H9 (cell line): ENCODE data around the gene KIAA0753. TPM values are rescaled to one million over a fixed set of nuclear protein-coding genes. Genes with fewer than 3 reads are reported as not detected.

Source experiments
- DNase-seq: peaks from one replicate; pipeline ENCODE4 v3.0.0-alpha.2; 2017
- H2AFZ ChIP-seq: one replicate; pipeline ENCODE4 v1.6.1; 2013; ENCODE audit warnings: mild to moderate bottlenecking, low read length, control low read depth, moderate library complexity
- H2AK5ac ChIP-seq: 2 replicates; pipeline ENCODE4 v1.6.1; 2013; ENCODE audit warnings: low read length, control low read depth, mixed read lengths; ENCODE audit not compliant: insufficient read length
- H2BK120ac ChIP-seq: one replicate; pipeline ENCODE4 v1.6.1; 2013; ENCODE audit warnings: low read depth, mild to moderate bottlenecking, low read length, control low read depth, inconsistent platforms; ENCODE audit not compliant: poor library complexity, severe bottlenecking
- H2BK12ac ChIP-seq: 2 replicates; pipeline ENCODE4 v1.6.1; 2013; ENCODE audit warnings: low read length, control low read depth, mixed read lengths, low read depth; ENCODE audit not compliant: insufficient read length
- H2BK15ac ChIP-seq: 2 replicates; pipeline ENCODE4 v1.6.1; 2013; ENCODE audit warnings: low read depth, low read length, control low read depth
- H2BK20ac ChIP-seq: one replicate; pipeline ENCODE4 v1.6.1; 2013; ENCODE audit warnings: low read depth, mild to moderate bottlenecking, low read length, control low read depth, inconsistent platforms; ENCODE audit not compliant: poor library complexity, severe bottlenecking
- H2BK5ac ChIP-seq: 2 replicates; pipeline ENCODE4 v1.6.1; 2013; ENCODE audit warnings: low read length, control low read depth, mixed read lengths; ENCODE audit not compliant: insufficient read length
- H3K14ac ChIP-seq: 2 replicates; pipeline ENCODE4 v1.6.1; 2013; ENCODE audit warnings: low read length, control low read depth; ENCODE audit not compliant: insufficient read depth
- H3K18ac ChIP-seq: 2 replicates; pipeline ENCODE4 v1.6.1; 2013; ENCODE audit warnings: low read depth, mild to moderate bottlenecking, mixed read lengths, low read length, control low read depth; ENCODE audit not compliant: insufficient read length
- H3K23ac ChIP-seq: 2 replicates; pipeline ENCODE4 v1.6.1; 2013; ENCODE audit warnings: low read length, control low read depth, mixed read lengths, low read depth; ENCODE audit not compliant: insufficient read length
- H3K23me2 ChIP-seq: 2 replicates; pipeline ENCODE4 v1.6.1; 2013; ENCODE audit warnings: low read depth, mild to moderate bottlenecking, mixed read lengths, low read length, control low read depth; ENCODE audit not compliant: insufficient read length, poor library complexity, severe bottlenecking
- H3K27ac ChIP-seq: 2 replicates; pipeline ENCODE4 v1.5.1; 2013; ENCODE audit warnings: low read length, control low read depth, mixed read lengths, low read depth; ENCODE audit not compliant: insufficient read length
- H3K27me3 ChIP-seq: 2 replicates; pipeline ENCODE4 v1.6.1; 2013; ENCODE audit warnings: low read length, control low read depth, inconsistent platforms; ENCODE audit not compliant: insufficient read depth
- H3K4ac ChIP-seq: 2 replicates; pipeline ENCODE4 v1.6.1; 2013; ENCODE audit warnings: low read depth, mild to moderate bottlenecking, control low read depth, inconsistent platforms, low read length, moderate library complexity
- H3K4me1 ChIP-seq: 2 replicates; pipeline ENCODE4 v1.6.1; 2013; ENCODE audit warnings: low read length, control low read depth, inconsistent platforms; ENCODE audit not compliant: insufficient read depth
- H3K4me2 ChIP-seq: 2 replicates; pipeline ENCODE4 v1.6.1; 2013; ENCODE audit warnings: low read length, control low read depth, mixed read lengths; ENCODE audit not compliant: insufficient read length, insufficient read depth
- H3K56ac ChIP-seq: 2 replicates; pipeline ENCODE4 v1.6.1; 2013; ENCODE audit warnings: low read depth, mild to moderate bottlenecking, mixed read lengths, low read length, control low read depth; ENCODE audit not compliant: insufficient read length
- H3K79me1 ChIP-seq: 2 replicates; pipeline ENCODE4 v1.6.1; 2013; ENCODE audit warnings: low read depth, mild to moderate bottlenecking, moderate library complexity, low read length, control low read depth, inconsistent platforms; ENCODE audit not compliant: insufficient read depth, poor library complexity, severe bottlenecking
- H3K79me2 ChIP-seq: 2 replicates; pipeline ENCODE4 v1.6.1; 2013; ENCODE audit warnings: low read length, control low read depth, inconsistent platforms; ENCODE audit not compliant: insufficient read depth
- H3K9ac ChIP-seq: 2 replicates; pipeline ENCODE4 v1.6.1; 2013; ENCODE audit warnings: low read length, control low read depth, mixed read lengths; ENCODE audit not compliant: insufficient read length; ENCODE audit errors: extremely low read depth
- H3K9me3 ChIP-seq: one replicate; pipeline ENCODE4 v1.6.1; 2013; ENCODE audit warnings: low read depth, low read length, inconsistent platforms; ENCODE audit not compliant: control insufficient read depth
- H3T11ph ChIP-seq: one replicate; pipeline ENCODE4 v1.6.1; 2013; ENCODE audit warnings: mild to moderate bottlenecking, low read length, control low read depth, inconsistent platforms
- H4K20me1 ChIP-seq: one replicate; pipeline ENCODE4 v1.6.1; 2013; ENCODE audit not compliant: control insufficient read depth, insufficient read length, insufficient read depth
- H4K5ac ChIP-seq: 2 replicates; pipeline ENCODE4 v1.6.1; 2013; ENCODE audit warnings: low read depth, mild to moderate bottlenecking, mixed read lengths, low read length, control low read depth; ENCODE audit not compliant: insufficient read length
- H4K8ac ChIP-seq: replicated peaks from 2 replicates; pipeline ENCODE4 v1.6.1; 2013; ENCODE audit warnings: low read length, control low read depth, mixed read lengths, low read depth; ENCODE audit not compliant: insufficient read length
- H4K91ac ChIP-seq: 2 replicates; pipeline ENCODE4 v1.6.1; 2013; ENCODE audit warnings: low read depth, mild to moderate bottlenecking, moderate library complexity, mixed read lengths, low read length, control low read depth; ENCODE audit not compliant: insufficient read length
- H3K27ac Mint-ChIP-seq, 3 experiments: 2 replicates in 2 of 3; 3 replicates in 1 of 3; pipeline ENCODE4 v1.8.0; 2020 to 2021; ENCODE audit warnings: mixed read lengths in 3 of 3, mild to moderate bottlenecking in 1 of 3, moderate library complexity in 1 of 3
- H3K27me3 Mint-ChIP-seq: 2 replicates; pipeline ENCODE4 v1.8.0; 2021; ENCODE audit warnings: low read depth, mild to moderate bottlenecking, moderate library complexity, mixed read lengths
- H3K36me3 Mint-ChIP-seq, 3 experiments: 2 replicates in 2 of 3; 3 replicates in 1 of 3; pipeline ENCODE4 v1.8.0; 2020 to 2021; ENCODE audit warnings: low read depth in 3 of 3, mixed read lengths in 3 of 3; ENCODE audit not compliant: insufficient read depth in 1 of 3
- H3K4me1 Mint-ChIP-seq, 2 experiments: 2 replicates each; pipeline ENCODE4 v1.8.0; 2020; ENCODE audit warnings: mixed read lengths in 2 of 2
- H3K4me3 Mint-ChIP-seq, 2 experiments: 2 replicates in 1 of 2; 3 replicates in 1 of 2; pipeline ENCODE4 v1.8.0; 2020 to 2021; ENCODE audit warnings: mild to moderate bottlenecking in 2 of 2, mixed read lengths in 2 of 2, moderate library complexity in 1 of 2
- H3K9me3 Mint-ChIP-seq, 2 experiments: 2 replicates in 1 of 2; 3 replicates in 1 of 2; pipeline ENCODE4 v1.8.0; 2020; ENCODE audit warnings: mild to moderate bottlenecking in 2 of 2, mixed read lengths in 2 of 2, moderate library complexity in 1 of 2
- WGBS: extraction: QIAGEN DNeasy Blood & Tissue Kit; methylation state at CpG from one replicate; pipeline ENCODE4 v1.1.7; 2013; ENCODE audit warnings: missing lambda C conversion rate, low lambda C conversion rate, mixed read lengths; ENCODE audit not compliant: insufficient read length; ENCODE audit errors: extremely low coverage; 5-methylcytosine and 5-hydroxymethylcytosine counted together
- total RNA-seq: library from RNA; stranded (reverse); gene quantifications from 2 replicates; pipeline ENCODE4 v1.2.1, GENCODE V29; 2021
- TF ChIP-seq, protein P1 (sequence below): fragments of 200-600 bp; sonication (generic); conservative IDR thresholded peaks from 3 replicates; pipeline ENCODE4 v1.8.0; 2021; ENCODE audit warnings: antibody characterized with exemption, mild to moderate bottlenecking

Gene KIAA0753
- total RNA-seq, 1 experiment from 2014 or later: 37.2 TPM

GRCh38 chr17:6636105-6636504, 4.4 kb downstream of the KIAA0753 start:
- Histone ChIP-seq H3T11ph (no peak overlapping the region), H2BK20ac (no peak overlapping the region), H2BK15ac (no peak overlapping the region), H3K4me1 (no peaks in the 10 kb centered on the region), H4K8ac (no peak overlapping the region), H2AK5ac (no peak overlapping the region), H3K9me3 (no peaks in the 10 kb centered on the region), H2AFZ (no peak overlapping the region), H3K9ac (no peak overlapping the region), H3K4me2 (no peak overlapping the region), H4K91ac (no peak overlapping the region), H4K20me1 (no peaks in the 10 kb centered on the region), H2BK5ac (no peak overlapping the region), H3K79me1 (no peaks in the 10 kb centered on the region), H3K23me2 (peaks cover 12% of the 10 kb centered on the region), H3K56ac (no peak overlapping the region), H3K27me3 (no peaks in the 10 kb centered on the region), H2BK12ac (no peak overlapping the region), H4K5ac (no peak overlapping the region), H3K79me2 (no peaks in the 10 kb centered on the region), H3K23ac (no peak overlapping the region), H3K18ac (no peak overlapping the region), H3K27ac (no peak overlapping the region), H3K14ac (no peak overlapping the region), H3K4ac (no peak overlapping the region), H2BK120ac (no peak overlapping the region)
- peaks cover 24 to 35% (median 33%) of the 10 kb centered on the region in 3 experiments for H3K36me3 Mint-ChIP-seq
- no peak for DNase-seq
- WGBS: no CpG with 5 or more reads among the region's 2 CpGs
- TF ChIP-seq, protein P1, sequence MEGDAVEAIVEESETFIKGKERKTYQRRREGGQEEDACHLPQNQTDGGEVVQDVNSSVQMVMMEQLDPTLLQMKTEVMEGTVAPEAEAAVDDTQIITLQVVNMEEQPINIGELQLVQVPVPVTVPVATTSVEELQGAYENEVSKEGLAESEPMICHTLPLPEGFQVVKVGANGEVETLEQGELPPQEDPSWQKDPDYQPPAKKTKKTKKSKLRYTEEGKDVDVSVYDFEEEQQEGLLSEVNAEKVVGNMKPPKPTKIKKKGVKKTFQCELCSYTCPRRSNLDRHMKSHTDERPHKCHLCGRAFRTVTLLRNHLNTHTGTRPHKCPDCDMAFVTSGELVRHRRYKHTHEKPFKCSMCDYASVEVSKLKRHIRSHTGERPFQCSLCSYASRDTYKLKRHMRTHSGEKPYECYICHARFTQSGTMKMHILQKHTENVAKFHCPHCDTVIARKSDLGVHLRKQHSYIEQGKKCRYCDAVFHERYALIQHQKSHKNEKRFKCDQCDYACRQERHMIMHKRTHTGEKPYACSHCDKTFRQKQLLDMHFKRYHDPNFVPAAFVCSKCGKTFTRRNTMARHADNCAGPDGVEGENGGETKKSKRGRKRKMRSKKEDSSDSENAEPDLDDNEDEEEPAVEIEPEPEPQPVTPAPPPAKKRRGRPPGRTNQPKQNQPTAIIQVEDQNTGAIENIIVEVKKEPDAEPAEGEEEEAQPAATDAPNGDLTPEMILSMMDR: no peak
- peak overlapping the region in 1 of 3 experiments; percentile 73; a peak in 1 of 7 replicates for H3K27ac Mint-ChIP-seq
- H3K4me3 Mint-ChIP-seq: 0 out of 5 replicates have a peak overlapping the region, but pooled peaks of 1 of the 2 experiments have one; percentile 4
- peaks cover 9 to 13% of the 10 kb centered on the region in 2 experiments for H3K4me1 Mint-ChIP-seq
- no peaks in the 10 kb centered on the region for H3K9me3 Mint-ChIP-seq
- H3K27me3 Mint-ChIP-seq: no peaks in the 10 kb centered on the region; the same call in 1 of the 2 replicates
